Hippocampal formation (tissue), 2 donors: ENCODE results near the gene GP2.

Experiments
- DNase-seq, 2 donors: peaks; one replicate each; lab custom pipeline; 2025; lab: John Stamatoyannopoulos, UW

Gene GP2

DNA sequence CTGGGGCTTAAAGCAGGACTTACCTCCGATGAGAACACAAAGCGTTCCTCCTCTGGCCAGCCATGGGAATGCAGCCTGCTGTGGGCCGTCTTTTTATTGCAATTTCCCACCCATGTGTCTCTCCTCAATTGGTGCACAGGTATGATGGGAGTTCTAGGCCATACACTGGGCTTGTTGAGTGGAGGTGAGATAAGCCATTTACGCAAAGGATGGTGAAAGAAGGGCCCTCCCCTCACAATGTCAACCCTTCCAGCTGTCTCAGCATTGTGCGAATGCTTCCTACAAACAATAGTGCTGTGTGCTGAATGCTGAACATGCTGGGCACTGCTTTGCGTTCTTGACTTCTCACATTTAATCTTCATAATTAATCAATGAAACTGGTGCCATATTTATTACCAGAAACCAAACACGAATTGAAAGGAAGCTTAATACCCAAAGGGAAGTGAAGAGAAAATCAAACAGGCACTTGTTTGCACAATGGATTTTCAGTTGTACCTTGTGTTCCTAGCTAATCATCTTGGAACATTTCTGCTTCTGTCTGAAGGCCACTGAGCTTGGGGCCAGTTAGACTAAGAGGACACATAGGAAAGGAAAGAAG, at the start of gene GP2:
Gene GP2 (minus strand): TSS at position 70 of the 598 bp plus-strand sequence. CDS start 1,082 bp downstream, outside the sequence.
- DNase-seq, result no peak

- no peak for DNase-seq
Measured at GRCh38 chr16:20372701-20373100, 45.4 kb upstream of the GP2 start.

DNA sequence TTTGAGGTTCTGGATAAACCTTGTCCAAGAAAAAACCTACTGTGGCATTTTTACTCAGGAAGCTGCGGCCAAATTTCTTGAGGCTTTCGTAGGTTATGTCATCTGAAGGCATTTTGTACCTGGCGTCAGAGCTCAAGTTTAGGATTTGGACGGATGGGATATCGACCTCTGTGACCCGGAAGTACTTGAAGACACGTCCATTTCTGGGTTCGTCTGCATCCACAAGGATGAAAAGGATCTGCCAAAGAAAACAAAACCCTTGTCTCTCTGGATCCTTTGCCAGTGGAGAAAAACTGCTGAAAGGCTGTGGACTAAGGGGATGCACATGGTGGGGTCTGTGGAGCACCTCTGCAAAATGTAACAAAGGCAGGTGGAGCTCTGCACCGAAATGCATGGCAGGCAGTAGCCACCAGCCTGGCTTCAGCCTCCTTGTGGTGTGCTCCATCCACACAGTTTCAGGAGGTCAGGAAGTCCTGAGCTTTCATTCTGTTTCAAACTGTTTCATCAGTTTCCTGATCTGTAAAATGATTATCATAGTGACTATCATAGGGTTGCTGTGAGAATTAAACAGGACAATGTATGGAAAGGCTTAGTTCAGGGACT, 42.2 kb upstream of the GP2 start:
- no peak for DNase-seq

- DNase-seq, result no peak
Measured at GRCh38 chr16:20364051-20364450, 36.7 kb upstream of the GP2 start.

- DNase-seq, result no peak
Measured at GRCh38 chr16:20363191-20363590, 35.9 kb upstream of the GP2 start.

- DNase-seq, result no peak
Measured at GRCh38 chr16:20359997-20360396, 32.7 kb upstream of the GP2 start.

GRCh38 chr16:20355114-20355782, 27.9 kb upstream of the GP2 start:
- DNase-seq, result no peak

- DNase-seq, result no peak
Measured at GRCh38 chr16:20353379-20353778, 26.1 kb upstream of the GP2 start.

DNA sequence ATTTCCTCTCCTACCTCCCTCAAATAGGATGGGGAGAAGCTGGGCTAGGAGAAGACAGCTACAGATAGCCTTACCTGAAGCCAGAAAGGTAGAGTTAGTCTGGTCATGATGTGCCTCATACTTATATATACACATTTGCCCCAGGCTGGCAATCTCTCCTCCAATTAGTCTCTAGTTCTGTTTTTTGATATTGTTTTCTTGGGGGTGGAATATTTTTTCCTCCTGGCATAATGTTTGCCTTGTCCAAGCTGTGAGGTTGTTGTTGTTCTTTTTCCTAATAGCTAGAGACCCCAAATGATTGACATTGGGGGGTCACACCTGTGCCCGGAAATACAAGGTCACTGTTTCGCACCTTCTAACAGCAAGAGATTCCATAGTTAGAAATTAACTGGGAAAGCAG, 25.3 kb upstream of the GP2 start, which contains the start of gene UMOD:
Gene UMOD (minus strand): TSS at position 101 of the 400 bp plus-strand sequence. CDS start 1,978 bp downstream, outside the sequence.
- DNase-seq, result no peak

GRCh38 chr16:20349615-20350014, 22.3 kb upstream of the GP2 start:
- no peak for DNase-seq

DNA sequence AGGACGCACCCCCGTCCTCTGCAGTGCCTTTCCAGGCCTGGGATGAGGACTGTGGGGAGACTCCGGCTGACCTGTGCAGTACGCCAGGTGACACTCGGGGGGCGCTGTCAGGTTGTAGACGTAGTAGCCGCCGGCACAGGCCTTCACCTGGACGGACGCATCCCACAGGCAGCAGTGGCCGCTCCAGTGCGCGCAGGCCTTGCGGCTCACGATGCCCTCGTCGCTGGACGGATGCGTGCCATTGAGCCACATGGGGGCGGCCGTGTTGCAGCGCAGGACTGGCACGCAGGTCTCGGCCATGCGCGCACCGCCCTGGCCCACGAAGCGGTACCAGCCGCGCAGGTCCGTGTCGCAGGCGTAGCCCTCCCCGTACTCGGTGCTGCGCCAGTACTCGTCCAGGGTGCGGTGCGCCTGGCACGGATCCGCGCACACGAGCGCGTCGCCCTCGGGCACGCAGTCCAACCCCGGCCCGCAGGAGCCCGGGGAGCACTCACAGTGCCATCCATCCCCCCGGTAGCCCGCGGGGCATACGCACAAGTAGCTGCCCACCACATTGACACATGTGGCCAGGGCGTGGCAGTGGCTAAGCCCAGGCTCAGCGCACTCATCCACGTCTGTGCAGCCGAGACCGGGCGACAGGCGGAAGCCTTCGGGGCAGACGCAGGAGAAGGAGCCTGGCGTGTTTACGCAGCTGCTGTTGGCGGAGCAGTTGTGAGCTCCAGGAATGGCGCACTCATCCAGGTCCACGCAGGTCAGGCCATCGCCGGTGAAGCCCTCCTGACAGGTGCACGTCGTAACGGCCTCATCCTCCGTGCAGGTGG, 21.3 kb upstream of the GP2 start:
- no peak for DNase-seq

DNA sequence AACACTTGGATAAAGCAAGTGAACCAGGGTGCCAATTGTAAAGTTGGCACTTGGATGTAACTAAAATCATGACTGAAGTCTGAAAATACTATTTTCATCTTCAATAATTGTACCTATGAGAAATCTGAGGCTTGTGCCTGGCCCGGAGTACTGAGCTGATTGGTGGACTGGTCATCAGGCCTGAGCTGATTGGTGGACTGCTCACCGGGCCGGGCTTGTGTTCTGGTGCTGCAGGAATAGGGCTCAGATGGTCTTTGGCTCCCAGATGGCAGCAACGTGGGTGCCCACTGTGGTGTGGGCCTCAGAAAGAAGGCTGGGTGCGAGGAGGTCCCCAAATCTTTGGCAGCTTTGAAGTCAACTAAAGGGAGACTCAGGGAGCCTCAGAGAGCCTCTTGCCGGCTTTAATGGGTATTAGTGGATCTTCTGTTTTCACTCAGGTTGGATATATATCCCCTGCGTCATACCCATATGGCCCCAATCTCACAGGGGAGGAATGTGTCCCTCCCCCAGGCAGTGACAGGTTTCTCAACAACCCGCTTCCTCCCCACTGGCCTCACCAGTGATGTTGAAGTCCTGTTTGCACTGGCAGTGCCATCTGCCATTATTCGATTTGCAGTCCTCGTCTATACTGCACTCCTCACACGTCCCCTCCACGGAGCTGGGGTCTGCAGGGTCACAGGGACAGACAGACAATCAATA, 20.5 kb upstream of the GP2 start:
- no peak for DNase-seq

DNA sequence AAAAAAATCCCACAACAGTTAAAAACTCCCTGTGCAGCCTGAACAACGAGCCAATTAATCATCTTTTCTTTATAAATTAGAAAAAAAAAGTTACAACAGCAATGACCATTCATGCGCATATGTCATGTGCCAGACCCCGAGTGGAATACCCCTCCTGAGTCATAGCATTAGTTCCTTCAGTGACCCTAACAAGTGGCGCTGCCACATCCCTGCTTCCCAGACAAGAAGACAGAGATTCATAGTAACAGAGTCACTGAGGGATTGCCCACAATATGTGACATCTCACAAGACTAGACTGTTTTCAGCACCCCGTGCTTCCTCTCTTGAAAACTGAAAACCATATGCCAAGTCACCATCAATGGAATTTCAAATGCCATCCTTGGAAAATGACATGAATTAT, 17.3 kb upstream of the GP2 start:
- DNase-seq, result no peak

DNA sequence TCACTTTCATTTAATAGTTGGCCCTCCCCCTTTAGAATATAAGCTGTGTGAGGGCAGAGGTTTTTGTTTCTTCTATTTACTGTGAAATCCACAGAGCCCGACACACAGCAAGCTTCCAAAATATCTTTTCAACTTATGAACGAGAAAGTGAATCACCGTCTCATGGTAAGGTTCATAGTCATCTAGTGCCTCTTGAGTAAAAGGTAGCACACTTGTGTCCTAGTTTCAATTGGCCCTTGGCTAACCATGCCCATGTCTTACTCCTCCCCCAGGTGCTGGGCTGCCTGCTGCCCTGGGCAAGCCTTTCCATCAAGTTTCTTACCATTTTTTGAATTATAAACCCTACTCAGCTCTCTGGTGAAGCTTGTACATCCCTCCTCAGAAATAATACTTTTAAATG, 12.4 kb upstream of the GP2 start:
- no peak for DNase-seq

DNA sequence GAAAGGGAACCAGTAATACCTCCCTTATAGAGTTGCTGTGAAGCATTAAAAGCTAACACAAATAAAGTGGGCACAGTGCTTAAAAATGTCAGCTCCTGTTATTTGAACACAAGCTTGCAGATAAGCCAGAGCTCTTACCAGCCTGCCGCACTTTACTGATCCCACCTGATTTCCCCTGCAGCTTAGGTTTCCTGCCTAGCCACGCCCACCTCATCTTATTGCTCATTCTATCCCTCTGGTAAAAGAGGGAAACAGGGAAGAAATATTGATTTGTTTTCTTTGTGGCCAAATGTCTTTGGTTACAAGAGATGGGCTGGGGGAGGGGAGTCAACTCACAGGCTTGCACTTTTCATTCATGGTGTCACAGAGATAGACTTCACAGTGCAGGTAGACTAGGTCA, 9.6 kb upstream of the GP2 start:
- DNase-seq, result no peak

DNA sequence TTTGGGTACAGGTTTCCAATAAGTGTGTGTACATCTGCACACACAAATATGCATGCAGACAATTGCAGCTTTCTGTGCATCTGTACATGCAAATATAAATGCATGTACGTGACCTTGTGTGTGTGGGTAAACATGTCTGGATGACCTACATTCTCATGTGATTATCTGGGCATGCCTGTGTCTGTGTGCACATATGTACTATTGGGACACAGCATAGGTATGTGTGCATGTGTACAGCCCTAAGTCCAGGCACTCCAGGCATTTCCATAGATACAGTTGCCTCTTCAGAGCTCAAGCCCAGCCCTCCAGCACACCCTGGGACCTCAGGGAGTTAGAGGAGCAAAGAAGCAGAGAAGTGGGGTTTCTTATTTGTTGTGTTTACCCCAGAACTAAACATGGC, 7.1 kb upstream of the GP2 start:
- no peak for DNase-seq

GRCh38 chr16:20333120-20333519, 5.8 kb upstream of the GP2 start:
- DNase-seq, result no peak

DNA sequence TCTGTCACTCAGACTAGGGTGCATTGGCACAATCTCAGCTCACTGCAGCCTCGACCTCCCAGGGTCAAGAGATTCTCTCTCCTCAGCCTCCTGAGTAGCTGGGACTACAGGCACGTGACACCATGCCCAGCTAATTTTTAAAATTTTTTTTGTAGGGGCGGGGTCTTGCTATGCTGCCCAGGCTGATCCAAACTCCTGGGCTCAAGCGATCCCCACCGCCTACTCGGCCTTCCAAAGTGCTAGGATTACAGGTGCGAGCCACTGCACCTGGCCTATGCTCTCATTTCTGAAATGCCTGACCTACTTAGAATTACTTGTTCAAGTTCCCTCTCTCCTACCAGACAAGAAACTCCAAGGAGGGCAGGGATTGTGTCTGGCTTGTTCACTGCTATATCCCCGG, 5.1 kb upstream of the GP2 start:
- DNase-seq, result no peak

GRCh38 chr16:20331635-20332034, 4.3 kb upstream of the GP2 start:
- DNase-seq, result no peak

DNA sequence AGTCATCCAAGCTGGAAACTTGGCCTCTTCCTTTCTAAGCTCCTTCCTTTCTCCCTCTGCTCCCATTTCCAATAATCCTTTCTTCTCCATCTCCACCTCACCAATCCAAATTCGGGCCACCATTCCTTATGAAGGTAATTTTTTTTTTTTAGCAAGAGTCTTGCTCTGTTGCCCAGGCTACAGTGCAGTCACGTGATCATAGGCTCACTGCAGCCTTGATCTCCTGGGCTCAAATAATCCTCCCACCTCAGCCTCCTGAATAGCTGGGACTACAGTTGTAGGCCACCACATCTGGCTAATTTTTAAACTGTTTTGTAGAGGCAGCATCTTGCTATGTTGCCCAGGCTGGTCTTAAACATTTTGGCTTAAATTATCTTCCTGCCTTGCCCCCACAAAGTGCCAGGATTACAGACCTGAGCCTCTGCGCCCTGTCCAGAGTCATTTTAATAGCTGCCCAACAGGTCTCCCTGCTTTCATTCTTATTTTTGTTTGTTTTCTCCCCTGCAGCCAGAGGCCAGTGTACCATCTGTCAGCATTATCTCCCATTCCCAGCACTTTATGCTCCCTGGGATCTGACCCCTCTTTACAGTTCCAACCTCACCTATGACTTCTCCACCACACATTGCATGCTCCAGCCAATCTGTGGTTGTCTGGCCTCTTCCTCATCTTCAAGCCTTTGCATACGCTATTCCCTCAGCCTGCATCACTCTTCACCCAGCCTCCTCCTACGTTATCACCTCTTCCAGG, 2.3 kb upstream of the GP2 start:
- DNase-seq, result no peak

GRCh38 chr16:20326321-20326720, 992 bp downstream of the GP2 start:
- no peak for DNase-seq
